Nephron progenitor cell (in vitro differentiated cells): ENCODE data around the gene GALNT2.

Source experiments
- DNase-seq: peaks from one replicate; pipeline ENCODE4 v3.0.0; 2021
- H3K27ac Mint-ChIP-seq: 2 replicates; pipeline ENCODE4 v1.8.0; 2021; ENCODE audit warnings: mild to moderate bottlenecking, moderate library complexity, mixed read lengths
- H3K27me3 Mint-ChIP-seq: 2 replicates; pipeline ENCODE4 v1.8.0; 2021; ENCODE audit warnings: mild to moderate bottlenecking, low read depth, mixed read lengths; ENCODE audit not compliant: poor library complexity
- H3K36me3 Mint-ChIP-seq: 2 replicates; pipeline ENCODE4 v1.8.0; 2021; ENCODE audit warnings: low read depth, mixed read lengths
- H3K4me1 Mint-ChIP-seq: 2 replicates; pipeline ENCODE4 v1.8.0; 2021; ENCODE audit warnings: mixed read lengths
- H3K4me3 Mint-ChIP-seq: 2 replicates; pipeline ENCODE4 v1.8.0; 2021; ENCODE audit warnings: mild to moderate bottlenecking, moderate library complexity, mixed read lengths
- H3K9me3 Mint-ChIP-seq: 2 replicates; pipeline ENCODE4 v1.8.0; 2021; ENCODE audit warnings: mild to moderate bottlenecking, moderate library complexity, mixed read lengths
- TF ChIP-seq, protein P1 (sequence below): fragments of 200-600 bp; sonication (generic); IDR thresholded peaks from 2 replicates; pipeline ENCODE4 v1.5.0; 2021; ENCODE audit warnings: antibody characterized with exemption

Gene GALNT2

DNA sequence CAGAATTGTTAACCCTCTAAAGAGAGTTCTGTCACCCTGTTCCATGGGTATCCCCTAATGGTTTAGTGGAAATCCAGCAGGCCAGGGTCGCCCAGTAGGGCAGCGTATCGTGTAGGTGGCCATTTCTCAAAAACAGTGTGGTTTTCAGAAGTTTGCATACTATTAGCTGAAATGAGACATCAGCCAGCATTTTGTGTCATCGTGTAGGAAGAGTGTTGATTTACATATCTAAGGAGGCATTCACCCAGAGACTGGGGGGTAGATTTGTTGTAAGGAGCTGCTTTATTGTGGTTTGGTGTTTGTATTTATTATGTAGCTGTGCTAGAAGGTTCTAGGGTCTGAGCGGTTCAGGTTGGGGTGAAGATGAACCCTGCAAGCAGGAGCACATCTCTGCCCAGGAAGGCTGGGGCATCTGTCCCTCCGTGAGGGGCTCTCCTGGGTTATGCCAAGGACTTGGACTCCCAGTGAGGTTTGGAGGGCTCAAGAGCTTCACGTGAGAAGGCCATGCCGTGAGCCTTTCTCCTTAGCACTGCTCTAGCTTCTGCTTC is 184.7 kb downstream of the GALNT2 start:
- H3K9me3 Mint-ChIP-seq: peaks cover 4% of the 10 kb centered on the region
- peaks cover 9% of the 10 kb centered on the region for H3K27me3 Mint-ChIP-seq
- H3K27ac Mint-ChIP-seq: no peak overlapping the region
- TF ChIP-seq, protein P1, sequence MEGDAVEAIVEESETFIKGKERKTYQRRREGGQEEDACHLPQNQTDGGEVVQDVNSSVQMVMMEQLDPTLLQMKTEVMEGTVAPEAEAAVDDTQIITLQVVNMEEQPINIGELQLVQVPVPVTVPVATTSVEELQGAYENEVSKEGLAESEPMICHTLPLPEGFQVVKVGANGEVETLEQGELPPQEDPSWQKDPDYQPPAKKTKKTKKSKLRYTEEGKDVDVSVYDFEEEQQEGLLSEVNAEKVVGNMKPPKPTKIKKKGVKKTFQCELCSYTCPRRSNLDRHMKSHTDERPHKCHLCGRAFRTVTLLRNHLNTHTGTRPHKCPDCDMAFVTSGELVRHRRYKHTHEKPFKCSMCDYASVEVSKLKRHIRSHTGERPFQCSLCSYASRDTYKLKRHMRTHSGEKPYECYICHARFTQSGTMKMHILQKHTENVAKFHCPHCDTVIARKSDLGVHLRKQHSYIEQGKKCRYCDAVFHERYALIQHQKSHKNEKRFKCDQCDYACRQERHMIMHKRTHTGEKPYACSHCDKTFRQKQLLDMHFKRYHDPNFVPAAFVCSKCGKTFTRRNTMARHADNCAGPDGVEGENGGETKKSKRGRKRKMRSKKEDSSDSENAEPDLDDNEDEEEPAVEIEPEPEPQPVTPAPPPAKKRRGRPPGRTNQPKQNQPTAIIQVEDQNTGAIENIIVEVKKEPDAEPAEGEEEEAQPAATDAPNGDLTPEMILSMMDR: no peak
- H3K36me3 Mint-ChIP-seq: peaks cover 55% of the 10 kb centered on the region
- peaks cover 52% of the 10 kb centered on the region for H3K4me1 Mint-ChIP-seq
- no peak overlapping the region for H3K4me3 Mint-ChIP-seq
- no peak for DNase-seq

DNA sequence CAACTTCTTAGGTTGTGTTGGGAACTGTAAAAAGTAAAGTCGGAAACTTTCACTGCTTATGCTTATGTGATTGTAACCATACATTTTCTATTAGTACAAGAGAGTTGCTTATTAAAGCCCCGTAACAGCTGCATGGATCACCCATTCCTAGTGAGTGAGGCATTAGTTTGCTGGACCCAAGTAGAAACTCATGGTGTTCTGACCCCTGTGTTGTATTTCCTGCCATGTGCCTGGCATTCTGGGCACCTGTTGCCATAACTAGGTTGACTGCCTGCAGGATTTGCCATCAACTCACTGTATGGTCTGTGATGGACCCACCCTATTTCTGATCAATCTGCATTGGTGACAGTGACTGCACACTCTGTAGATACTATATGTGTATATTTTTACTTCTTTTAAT is 186.1 kb downstream of the GALNT2 start:
- DNase-seq: no peak
- peaks cover 66% of the 10 kb centered on the region for H3K36me3 Mint-ChIP-seq

DNA sequence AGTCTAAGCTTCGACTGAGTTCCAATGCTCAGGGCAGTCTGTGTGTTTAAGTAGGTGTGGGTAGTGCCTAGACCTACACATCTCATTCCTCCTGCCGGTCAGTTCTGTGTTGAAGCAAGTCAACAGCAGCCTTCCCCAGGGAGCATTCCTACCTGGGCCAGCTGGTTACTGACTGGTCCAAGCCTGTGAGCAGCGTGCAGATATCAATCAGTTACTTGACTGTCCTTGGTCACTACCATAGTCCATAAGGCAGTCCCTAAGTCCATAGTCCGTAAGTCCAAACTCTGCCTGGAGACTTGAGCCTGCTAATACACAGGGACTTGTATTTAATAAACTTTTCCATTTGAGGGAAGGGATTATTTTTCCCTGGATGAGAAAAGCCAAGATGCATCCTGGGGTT is 187.2 kb downstream of the GALNT2 start:
- TF ChIP-seq, protein P1: no peak
- no peak for DNase-seq
- Mint-ChIP-seq H3K36me3 (peaks cover 71% of the 10 kb centered on the region), H3K27me3 (peaks cover 3% of the 10 kb centered on the region), H3K4me3 (no peak overlapping the region), H3K4me1 (peaks cover 29% of the 10 kb centered on the region), H3K9me3 (peaks cover 6% of the 10 kb centered on the region), H3K27ac (no peak overlapping the region)

More for the DNA sequence above, 186.1 kb downstream of the GALNT2 start:
- Mint-ChIP-seq H3K4me3 (no peak overlapping the region), H3K4me1 (peaks cover 40% of the 10 kb centered on the region), H3K27ac (no peak overlapping the region), H3K9me3 (peaks cover 4% of the 10 kb centered on the region), H3K27me3 (peaks cover 8% of the 10 kb centered on the region)
- TF ChIP-seq, protein P1: no peak

DNA sequence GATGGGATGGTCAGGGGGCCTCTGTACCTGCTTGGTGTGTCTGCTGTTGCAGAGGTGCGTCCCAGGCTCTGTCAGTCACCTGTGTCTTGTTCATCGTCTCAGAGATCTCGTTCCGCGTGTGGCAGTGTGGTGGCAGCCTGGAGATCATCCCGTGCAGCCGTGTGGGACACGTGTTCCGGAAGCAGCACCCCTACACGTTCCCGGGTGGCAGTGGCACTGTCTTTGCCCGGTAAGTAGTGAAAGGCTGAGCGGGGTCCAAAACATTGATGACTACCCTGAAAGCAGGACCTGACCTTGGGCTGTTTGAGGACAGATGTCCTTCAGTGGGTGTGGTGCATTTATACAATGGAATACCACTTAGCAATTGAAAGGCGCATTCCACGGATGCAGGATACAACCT is 188.1 kb downstream of the GALNT2 start:
- H3K36me3 Mint-ChIP-seq: peaks cover 76% of the 10 kb centered on the region
- H3K4me1 Mint-ChIP-seq: peaks cover 22% of the 10 kb centered on the region
- H3K9me3 Mint-ChIP-seq: peaks cover 10% of the 10 kb centered on the region
- H3K27me3 Mint-ChIP-seq: peaks cover 6% of the 10 kb centered on the region
- no peak for DNase-seq
- H3K27ac Mint-ChIP-seq: no peak overlapping the region
- TF ChIP-seq, protein P1: no peak
- H3K4me3 Mint-ChIP-seq: no peak overlapping the region

DNA sequence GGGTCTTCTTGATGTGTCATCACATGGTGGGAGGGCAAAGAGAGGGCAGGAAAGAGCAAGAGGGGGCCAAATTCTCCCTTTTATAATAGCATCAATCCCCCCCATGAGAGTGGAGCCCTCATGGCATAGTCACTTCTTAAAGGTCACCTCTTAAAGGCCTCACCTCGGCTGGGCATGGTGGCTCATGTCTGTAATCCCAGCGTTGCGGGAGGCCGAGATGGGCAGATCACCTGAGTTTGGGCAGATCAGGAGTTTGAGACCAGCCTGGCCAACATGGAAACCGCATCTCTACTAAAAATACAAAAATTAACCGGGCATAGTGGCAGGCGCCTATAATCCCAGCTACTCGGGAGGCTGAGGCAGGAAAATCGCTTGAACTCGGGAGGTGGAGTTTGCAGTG is 189.0 kb downstream of the GALNT2 start:
- Mint-ChIP-seq H3K4me1 (peaks cover 13% of the 10 kb centered on the region), H3K27me3 (peaks cover 6% of the 10 kb centered on the region), H3K4me3 (no peak overlapping the region), H3K36me3 (peaks cover 74% of the 10 kb centered on the region), H3K9me3 (peaks cover 10% of the 10 kb centered on the region), H3K27ac (no peak overlapping the region)
- TF ChIP-seq, protein P1: no peak
- no peak for DNase-seq

DNA sequence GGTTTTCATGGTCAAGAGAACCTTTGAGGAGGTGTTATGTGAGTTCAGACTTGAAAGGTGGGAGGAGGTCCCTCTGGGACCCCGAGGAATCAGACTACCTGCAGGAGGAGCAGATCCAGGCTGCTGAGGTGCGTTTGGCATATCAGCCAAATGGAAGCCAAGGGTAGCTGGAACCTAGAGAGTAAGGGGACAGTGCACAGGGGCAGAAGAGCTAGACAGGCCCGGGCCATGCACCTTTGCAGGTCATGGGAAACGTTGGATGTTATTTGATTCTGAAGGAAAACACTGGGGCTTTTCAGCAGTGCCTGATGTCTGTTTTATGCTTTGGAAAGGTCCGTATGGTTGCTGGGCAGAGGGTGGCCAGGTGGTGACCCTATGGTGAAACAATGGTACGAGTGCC is 189.9 kb downstream of the GALNT2 start:
- H3K4me3 Mint-ChIP-seq: no peak overlapping the region
- peaks cover 6% of the 10 kb centered on the region for H3K4me1 Mint-ChIP-seq
- peaks cover 6% of the 10 kb centered on the region for H3K27me3 Mint-ChIP-seq
- peaks cover 10% of the 10 kb centered on the region for H3K9me3 Mint-ChIP-seq
- H3K27ac Mint-ChIP-seq: peak overlapping the region; percentile 2
- no peak for DNase-seq
- TF ChIP-seq, protein P1: no peak
- peaks cover 66% of the 10 kb centered on the region for H3K36me3 Mint-ChIP-seq
